ENCODE data around the gene ATPAF1.
A peak's percentile ranks its signal among the peaks of the same experiment; 100 is the strongest.
"Not testable (repeated sequence)": the region's sequence is repeated elsewhere in the genome, so short reads cannot be mapped to it uniquely, and the experiment has no call there.

The ATPAF1 gene, protein sequence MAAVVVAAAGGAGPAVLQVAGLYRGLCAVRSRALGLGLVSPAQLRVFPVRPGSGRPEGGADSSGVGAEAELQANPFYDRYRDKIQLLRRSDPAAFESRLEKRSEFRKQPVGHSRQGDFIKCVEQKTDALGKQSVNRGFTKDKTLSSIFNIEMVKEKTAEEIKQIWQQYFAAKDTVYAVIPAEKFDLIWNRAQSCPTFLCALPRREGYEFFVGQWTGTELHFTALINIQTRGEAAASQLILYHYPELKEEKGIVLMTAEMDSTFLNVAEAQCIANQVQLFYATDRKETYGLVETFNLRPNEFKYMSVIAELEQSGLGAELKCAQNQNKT

DNA sequence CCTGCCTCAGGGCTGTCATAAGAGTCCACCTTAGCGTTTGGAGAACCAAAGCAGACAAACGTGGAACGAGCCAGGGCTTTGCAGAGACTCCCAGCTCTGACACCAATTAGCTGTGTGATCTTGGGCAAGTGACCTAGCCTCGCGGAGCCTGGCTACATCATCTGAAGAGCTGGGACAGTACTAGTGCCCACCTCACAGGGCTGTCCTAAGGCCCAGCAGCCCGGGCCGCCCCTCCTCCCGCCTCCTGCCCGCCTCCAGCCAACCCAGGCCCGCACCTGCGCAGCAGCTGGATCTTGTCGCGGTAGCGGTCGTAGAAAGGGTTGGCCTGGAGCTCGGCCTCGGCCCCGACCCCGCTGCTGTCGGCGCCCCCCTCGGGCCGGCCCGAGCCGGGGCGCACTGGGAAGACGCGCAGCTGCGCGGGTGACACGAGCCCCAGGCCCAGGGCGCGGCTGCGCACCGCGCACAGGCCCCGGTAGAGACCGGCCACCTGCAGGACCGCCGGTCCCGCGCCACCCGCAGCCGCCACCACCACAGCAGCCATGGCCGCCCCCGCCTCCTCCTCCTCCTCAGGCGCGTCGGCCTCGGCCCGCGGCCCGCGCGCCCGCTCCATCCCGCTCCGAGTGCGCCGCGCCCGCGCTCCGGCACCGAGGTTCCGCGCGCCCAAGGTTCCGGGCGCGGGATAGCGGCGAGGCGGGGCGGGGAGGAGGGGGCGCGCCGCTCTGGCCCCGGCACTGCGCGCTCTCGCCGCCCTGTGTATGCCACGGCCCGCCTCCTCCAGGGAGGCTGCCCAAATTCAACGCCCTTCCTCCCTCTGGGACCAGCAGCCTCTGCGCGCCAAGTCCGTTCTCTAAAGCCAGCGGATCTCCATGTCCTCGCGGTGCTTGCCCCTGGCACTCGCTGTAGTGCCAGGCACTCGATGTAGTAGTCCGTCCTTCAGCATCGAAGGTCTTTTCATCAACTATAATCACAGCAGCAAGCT lies at the start of gene ATPAF1:
ATPAF1 (minus strand) TSS at position 583 of the 979 bp plus-strand sequence; CDS start at position 541, 42 bp downstream.
- no peaks in the 10 kb centered on the region for H3K9me3 Mint-ChIP-seq
- H3K4me3 Mint-ChIP-seq: no peak within 1 kb of the TSS
- peaks cover 15% of the 10 kb centered on the region for H3K4me1 Mint-ChIP-seq
- peak within 1 kb of the TSS; percentile 82 for H3K27ac Mint-ChIP-seq
- ATAC-seq (peak; percentile 91), DNase-seq (ENCODE audit: low spot score in 2 of 2) (peak; percentile 52 to 73)
- H3K36me3 Mint-ChIP-seq: peaks cover 26% of the 10 kb centered on the region

DNA sequence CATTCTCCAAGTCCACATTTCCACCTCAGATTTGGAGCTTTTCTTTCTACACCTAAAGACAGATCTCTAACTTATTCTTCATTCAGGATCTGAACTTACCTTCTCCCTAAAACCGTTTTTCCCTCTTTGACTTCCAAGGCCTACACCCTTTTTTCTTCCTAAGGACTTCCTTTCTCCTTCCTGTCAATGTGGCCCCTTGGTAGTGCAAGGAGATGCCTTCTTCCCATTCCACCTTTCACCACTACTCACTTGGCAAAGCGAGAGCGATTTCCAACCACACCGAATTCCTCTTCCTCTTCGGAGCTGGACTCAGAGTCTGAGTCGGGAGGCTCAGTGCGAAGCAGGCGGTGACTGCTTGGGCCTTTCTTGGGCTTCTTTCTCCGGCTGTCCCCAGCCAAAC lies 49.5 kb upstream of the ATPAF1 start:
- Mint-ChIP-seq H3K36me3 (peaks cover 53% of the 10 kb centered on the region), H3K27ac (peak overlapping the region; percentile 82), H3K4me3 (peak overlapping the region; percentile 89), H3K4me1 (peaks cover 31% of the 10 kb centered on the region), H3K9me3 (no peaks in the 10 kb centered on the region)
- ATAC-seq (no peak), DNase-seq (ENCODE audit: low spot score in 2 of 2) (no peak)

DNA sequence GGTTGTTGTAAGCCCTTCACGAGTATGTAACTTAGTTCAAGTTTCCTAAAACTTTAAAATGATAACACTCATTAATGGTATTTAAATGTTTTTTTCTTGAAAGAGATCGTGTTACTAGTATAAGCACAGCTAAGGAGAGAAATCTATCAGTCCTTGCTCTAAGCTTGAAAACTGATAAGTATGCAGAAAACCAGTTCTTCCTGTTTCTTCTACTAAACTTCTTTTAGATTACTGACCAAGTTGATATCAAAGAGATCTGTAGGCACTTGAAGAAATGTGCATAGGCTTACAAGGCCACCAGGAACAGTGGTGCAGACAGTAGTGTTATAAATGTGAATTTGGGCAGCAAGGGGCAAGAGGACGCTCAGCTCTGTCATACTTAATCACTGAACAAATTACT lies 46.8 kb upstream of the ATPAF1 start:
- DNase-seq (ENCODE audit: low spot score in 2 of 2) (no peak), ATAC-seq (no peak)
- Mint-ChIP-seq H3K9me3 (no peaks in the 10 kb centered on the region), H3K36me3 (peaks cover 80% of the 10 kb centered on the region), H3K27ac (no peak overlapping the region), H3K4me1 (peaks cover 30% of the 10 kb centered on the region), H3K4me3 (no peak overlapping the region)

DNA sequence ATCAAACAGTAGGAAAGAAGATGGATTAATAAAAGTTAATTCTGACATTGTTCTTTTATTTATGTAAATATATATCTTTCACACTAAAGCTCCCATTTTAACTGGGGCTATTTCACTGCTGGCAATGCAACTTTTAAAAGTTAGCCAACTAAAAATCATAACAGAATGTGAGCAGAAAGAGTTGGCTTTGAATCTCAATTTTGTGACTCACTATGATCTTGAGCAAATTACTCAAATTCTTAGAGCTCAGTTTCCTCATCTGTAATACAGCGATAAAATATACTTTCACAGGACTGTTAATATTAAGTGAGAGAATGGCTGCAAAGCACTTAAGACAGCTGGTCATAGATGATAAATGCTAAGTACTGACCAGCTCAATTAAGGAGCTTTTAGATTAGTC lies 40.0 kb upstream of the ATPAF1 start:
- ATAC-seq (no peak), DNase-seq (ENCODE audit: low spot score in 2 of 2) (no peak)
- Mint-ChIP-seq H3K9me3 (no peaks in the 10 kb centered on the region), H3K27ac (peak overlapping the region; percentile 57), H3K4me3 (no peak overlapping the region), H3K36me3 (peaks cover 99% of the 10 kb centered on the region), H3K4me1 (peaks cover 12% of the 10 kb centered on the region)

- Mint-ChIP-seq H3K9me3 (no peaks in the 10 kb centered on the region), H3K27ac (no peak overlapping the region), H3K4me1 (peaks cover 34% of the 10 kb centered on the region), H3K4me3 (no peak overlapping the region), H3K36me3 (peaks cover 93% of the 10 kb centered on the region)
- no peak for DNase-seq (ENCODE audit: low spot score in 2 of 2)
- peak; percentile 48 for ATAC-seq
Measured at GRCh38 chr1:46705408-46705807, 37.2 kb upstream of the ATPAF1 start.

GRCh38 chr1:46703927-46704641 lies 35.9 kb upstream of the ATPAF1 start:
- H3K9me3 Mint-ChIP-seq: no peaks in the 10 kb centered on the region
- peaks cover 83% of the 10 kb centered on the region for H3K36me3 Mint-ChIP-seq

GRCh38 chr1:46699666-46700065 lies 31.5 kb upstream of the ATPAF1 start:
- Mint-ChIP-seq H3K36me3 (peaks cover 76% of the 10 kb centered on the region), H3K4me1 (peaks cover 45% of the 10 kb centered on the region), H3K27ac (peak overlapping the region; percentile 2), H3K9me3 (peaks cover 3% of the 10 kb centered on the region), H3K4me3 (no peak overlapping the region)
- ATAC-seq: peak; percentile 13
- no peak for DNase-seq (ENCODE audit: low spot score in 2 of 2)

More at GRCh38 chr1:46703927-46704641, 35.9 kb upstream of the ATPAF1 start:
- Mint-ChIP-seq H3K4me1 (peaks cover 38% of the 10 kb centered on the region), H3K4me3 (no peak overlapping the region), H3K27ac (peak overlapping the region; percentile 43)
- ATAC-seq: no peak
- DNase-seq (ENCODE audit: low spot score in 2 of 2): no peak

DNA sequence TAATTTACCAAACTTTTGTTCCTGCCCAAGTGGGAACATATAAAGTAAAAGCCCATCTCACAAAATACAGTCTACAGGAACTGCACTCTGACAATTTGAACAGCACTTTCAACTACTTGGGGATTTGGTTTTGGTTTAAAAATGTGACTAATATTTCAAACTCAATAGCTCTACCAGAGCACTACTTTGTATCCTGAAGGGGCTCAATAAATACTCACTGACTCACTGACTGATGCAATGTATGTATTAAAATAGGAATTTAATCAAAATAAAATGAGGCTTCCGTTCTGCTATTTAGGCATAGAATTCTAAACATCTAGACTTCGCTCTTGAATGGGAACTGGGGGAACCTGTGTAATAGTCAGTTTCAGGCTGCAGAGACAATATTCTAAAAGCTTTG lies 28.9 kb upstream of the ATPAF1 start:
- ATAC-seq: no peak
- peaks cover 79% of the 10 kb centered on the region for H3K36me3 Mint-ChIP-seq
- no peak for DNase-seq (ENCODE audit: low spot score in 2 of 2)
- H3K9me3 Mint-ChIP-seq: peaks cover 3% of the 10 kb centered on the region
- peak overlapping the region; percentile 3 for H3K27ac Mint-ChIP-seq
- H3K4me1 Mint-ChIP-seq: peaks cover 34% of the 10 kb centered on the region
- no peak overlapping the region for H3K4me3 Mint-ChIP-seq

DNA sequence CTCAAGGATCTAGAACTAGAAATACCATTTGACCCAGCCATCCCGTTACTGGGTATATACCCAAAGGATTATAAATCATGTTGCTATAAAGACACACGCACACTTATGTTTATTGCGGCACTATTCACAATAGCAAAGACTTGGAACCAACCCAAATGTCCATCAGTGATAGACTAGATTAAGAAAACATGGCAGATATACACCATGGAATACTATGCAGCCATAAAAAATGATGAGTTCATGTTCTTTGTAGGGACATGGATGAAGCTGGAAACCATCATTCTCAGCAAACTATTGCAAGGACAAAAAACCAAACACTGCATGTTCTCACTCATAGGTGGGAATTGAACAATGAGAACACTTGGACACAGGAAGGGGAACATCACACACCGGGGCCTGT lies 26.5 kb upstream of the ATPAF1 start:
- Mint-ChIP-seq H3K36me3 (peaks cover 88% of the 10 kb centered on the region), H3K4me1 (peaks cover 14% of the 10 kb centered on the region)
- not testable (repeated sequence) for H3K27ac Mint-ChIP-seq; H3K4me3 Mint-ChIP-seq; ATAC-seq; H3K9me3 Mint-ChIP-seq; DNase-seq (ENCODE audit: low spot score in 2 of 2)

- Mint-ChIP-seq H3K36me3 (peaks cover 98% of the 10 kb centered on the region), H3K27ac (peak overlapping the region; percentile 43)
- no peak for ATAC-seq
Measured at GRCh38 chr1:46692811-46693770, 24.9 kb upstream of the ATPAF1 start.

GRCh38 chr1:46691997-46692790 lies 24.0 kb upstream of the ATPAF1 start:
- ATAC-seq (no peak), DNase-seq (ENCODE audit: low spot score in 2 of 2) (no peak)
- no peaks in the 10 kb centered on the region for H3K4me1 Mint-ChIP-seq
- H3K4me3 Mint-ChIP-seq: no peak overlapping the region
- peaks cover 3% of the 10 kb centered on the region for H3K9me3 Mint-ChIP-seq
- H3K36me3 Mint-ChIP-seq: peaks cover 99% of the 10 kb centered on the region
- H3K27ac Mint-ChIP-seq: peak overlapping the region; percentile 43

More at GRCh38 chr1:46692811-46693770, 24.9 kb upstream of the ATPAF1 start:
- no peak for DNase-seq (ENCODE audit: low spot score in 2 of 2)
- Mint-ChIP-seq H3K4me3 (no peak overlapping the region), H3K9me3 (peaks cover 3% of the 10 kb centered on the region), H3K4me1 (no peaks in the 10 kb centered on the region)

DNA sequence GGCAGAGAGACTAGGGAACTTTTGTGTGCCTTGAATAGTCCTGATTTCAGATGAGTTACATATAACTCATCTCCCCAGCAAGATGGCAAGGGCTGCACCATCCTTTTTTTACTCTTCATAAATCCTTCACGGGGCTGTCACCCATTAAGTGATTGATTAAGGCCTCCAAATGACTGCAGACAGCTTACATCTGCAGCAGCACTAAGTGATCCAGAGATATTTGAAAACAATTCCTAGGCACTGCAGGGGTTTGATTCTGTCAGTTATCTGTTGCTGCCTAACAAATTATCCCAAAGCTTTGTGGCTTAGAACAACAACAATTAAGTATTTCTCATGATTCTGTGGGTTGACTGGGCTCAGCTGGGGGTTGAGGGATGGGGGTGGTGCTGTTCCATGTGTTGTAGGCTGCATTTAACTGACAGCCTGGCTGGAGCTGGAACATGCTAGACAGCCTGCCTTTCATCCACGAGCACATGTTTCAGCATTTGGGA lies 22.8 kb upstream of the ATPAF1 start:
- Mint-ChIP-seq H3K4me1 (no peaks in the 10 kb centered on the region), H3K4me3 (no peak overlapping the region), H3K36me3 (peaks cover 99% of the 10 kb centered on the region), H3K27ac (peak overlapping the region; percentile 3), H3K9me3 (peaks cover 3% of the 10 kb centered on the region)
- ATAC-seq: no peak
- no peak for DNase-seq (ENCODE audit: low spot score in 2 of 2)

DNA sequence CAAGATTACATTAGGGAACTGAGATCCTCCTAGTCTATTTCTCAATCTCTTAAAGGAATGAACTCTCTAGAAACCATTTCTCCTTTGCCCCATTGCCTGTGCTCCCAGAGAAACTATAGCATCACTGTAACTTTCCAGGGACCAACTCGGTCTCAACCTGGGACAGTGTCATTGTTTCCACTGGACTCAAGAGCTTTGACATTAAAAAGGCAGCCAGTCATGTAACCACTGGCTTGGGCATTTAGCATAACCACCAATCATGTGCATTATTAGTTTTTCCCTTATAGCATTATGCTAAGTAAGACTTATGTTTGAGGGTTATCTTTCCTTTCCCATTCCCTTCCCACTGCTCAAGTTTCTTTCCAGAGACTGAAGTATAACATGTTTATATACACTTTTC lies 21.7 kb upstream of the ATPAF1 start:
- H3K27ac Mint-ChIP-seq: peak overlapping the region; percentile 70
- H3K9me3 Mint-ChIP-seq: no peaks in the 10 kb centered on the region
- ATAC-seq (no peak), DNase-seq (ENCODE audit: low spot score in 2 of 2) (no peak)
- no peaks in the 10 kb centered on the region for H3K4me1 Mint-ChIP-seq
- H3K36me3 Mint-ChIP-seq: peaks cover 99% of the 10 kb centered on the region
- no peak overlapping the region for H3K4me3 Mint-ChIP-seq
